Stimulated activated CD8-positive, alpha-beta memory T cell treated with anti-CD3 and anti-CD28 coated beads, Interleukin-4, amount 100 ng/mL, for 4 hours (primary cell): ENCODE results near the gene MIA2.

Experiments used
- DNase-seq, 2 donors: peaks; one replicate each; pipeline ENCODE4 v3.0.0-alpha.2; 2020; ENCODE audit warnings: low read depth in 2 of 2, low spot score in 1 of 2

MIA2 gene

GRCh38 chr14:39432619-39433451 lies 199.1 kb downstream of the MIA2 start:
- DNase-seq, result peak; percentile 37 to 49

DNA sequence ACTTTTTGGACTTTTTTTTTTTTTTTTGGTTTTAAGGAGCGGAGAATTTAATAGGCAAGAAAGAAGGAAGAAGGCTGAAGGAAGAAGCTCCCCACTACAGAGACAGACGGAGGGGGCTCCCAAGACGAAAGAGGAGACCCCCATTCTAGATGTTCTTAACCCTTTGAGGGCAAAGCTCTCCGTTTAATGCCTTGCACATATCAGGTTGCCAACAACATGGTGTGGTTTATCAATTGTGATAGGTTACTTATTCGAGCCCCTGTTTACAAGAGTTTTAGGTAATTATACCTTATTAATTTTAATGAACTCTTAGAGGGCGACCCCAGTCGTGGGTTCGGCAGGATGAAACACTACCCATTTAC lies 199.7 kb downstream of the MIA2 start:
- DNase-seq, result no peak

GRCh38 chr14:39434401-39434800 lies 200.7 kb downstream of the MIA2 start:
- DNase-seq, result no peak

DNA sequence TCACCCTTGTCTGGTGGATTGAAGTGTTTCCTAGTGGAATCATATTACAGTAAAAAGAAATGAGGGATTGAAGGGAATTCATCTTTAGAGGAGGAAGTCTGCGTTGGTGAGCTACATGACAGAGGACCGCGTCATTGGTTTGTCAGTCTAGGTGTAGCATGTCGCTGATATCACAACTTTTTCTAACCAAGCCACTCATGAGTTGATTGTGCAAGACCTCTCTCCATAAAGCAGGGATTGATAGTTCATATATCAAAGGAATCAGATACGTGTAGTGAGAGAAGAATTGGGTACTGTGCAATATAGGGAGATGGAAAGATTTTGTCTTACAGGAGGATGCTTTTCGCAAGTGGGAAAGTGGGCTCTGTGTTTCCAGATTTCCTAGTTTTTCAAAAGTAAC lies 201.5 kb downstream of the MIA2 start:
- DNase-seq, result no peak
